LoVo (cell line): Measurements from ENCODE around the gene PIRT.
A peak's percentile ranks its signal among the peaks of the same experiment; 100 is the strongest.

ENCODE experiments used
- DNase-seq: peaks from one replicate; pipeline ENCODE4 v3.0.0-alpha.2; 2016; ENCODE audit warnings: low spot score

The PIRT gene

GRCh38 chr17:10821054-10821453, 16.8 kb downstream of the PIRT start:
- no peak for DNase-seq

GRCh38 chr17:10815319-10815718, 22.6 kb downstream of the PIRT start:
- DNase-seq = no peak

GRCh38 chr17:10814075-10814474, 23.8 kb downstream of the PIRT start:
- no peak for DNase-seq

- DNase-seq = peak; percentile 52
Measured at GRCh38 chr17:10812674-10813073, 25.2 kb downstream of the PIRT start.

- DNase-seq = no peak
Measured at GRCh38 chr17:10809605-10810004, 28.3 kb downstream of the PIRT start.

GRCh38 chr17:10807704-10808128, 30.2 kb downstream of the PIRT start:
- DNase-seq = no peak

GRCh38 chr17:10806545-10807262, 31.2 kb downstream of the PIRT start:
- DNase-seq = no peak

GRCh38 chr17:10805911-10806310, 32.0 kb downstream of the PIRT start:
- no peak for DNase-seq

GRCh38 chr17:10804546-10804945, 33.3 kb downstream of the PIRT start:
- no peak for DNase-seq

- peak; percentile 14 for DNase-seq
Measured at GRCh38 chr17:10803830-10804475, 33.9 kb downstream of the PIRT start, which contains the start of gene TMEM238L. Gene TMEM238L, minus strand, starts transcription at chr17:10804099. Its CDS starts 136 bp downstream, at chr17:10803963.

GRCh38 chr17:10803350-10803749, 34.5 kb downstream of the PIRT start:
- no peak for DNase-seq

- peak; percentile 23 for DNase-seq
Measured at GRCh38 chr17:10802496-10803284, 35.2 kb downstream of the PIRT start.

GRCh38 chr17:10799407-10799806, 38.5 kb downstream of the PIRT start:
- peak; percentile 35 for DNase-seq

GRCh38 chr17:10798910-10799309, 39.0 kb downstream of the PIRT start:
- no peak for DNase-seq

- DNase-seq = peak; percentile 47
Measured at GRCh38 chr17:10798332-10798749, 39.5 kb downstream of the PIRT start.

- no peak for DNase-seq
Measured at GRCh38 chr17:10797476-10798328, 40.2 kb downstream of the PIRT start.

- DNase-seq = no peak
Measured at GRCh38 chr17:10793816-10794215, 44.1 kb downstream of the PIRT start.

GRCh38 chr17:10793256-10793655, 44.6 kb downstream of the PIRT start:
- no peak for DNase-seq

GRCh38 chr17:10792151-10792550, 45.7 kb downstream of the PIRT start:
- no peak for DNase-seq

GRCh38 chr17:10790491-10791401, 47.1 kb downstream of the PIRT start:
- no peak for DNase-seq
